Stomach (tissue), 9 donors: ENCODE measurements around the gene COL3A1. TPM values are rescaled to one million over a fixed set of nuclear protein-coding genes. Genes with fewer than 3 reads are reported as not detected.

Experiments
- DNase-seq, 2 donors: peaks; one replicate each; pipeline versions ENCODE4 v3.0.0 to v3.0.0-alpha.2; 2013 to 2019
- H3K27ac ChIP-seq, 5 donors: fragments of 200-600 bp in 4 of 5; sonication (generic) in 4 of 5; one replicate each; pipeline ENCODE4 v1.5.1; 2013 to 2019; ENCODE audit warnings: mild to moderate bottlenecking in 1 of 5, moderate library complexity in 1 of 5
- H3K27me3 ChIP-seq, 3 donors: fragments of 200-600 bp; sonication (generic); one replicate each; pipeline ENCODE4 v1.5.1; 2017 to 2019; ENCODE audit warnings: mixed run types in 1 of 3
- H3K36me3 ChIP-seq, 4 donors: fragments of 200-600 bp; sonication (generic); 1 replicate in 3 of 4; 2 replicates in 1 of 4; pipeline ENCODE4 v1.5.1; 2016 to 2019
- H3K4me1 ChIP-seq, 4 donors: fragments of 200-600 bp; sonication (generic); one replicate each; pipeline ENCODE4 v1.5.1; 2016 to 2019
- H3K4me3 ChIP-seq, 4 donors: fragments of 200-600 bp; sonication (generic) in 3 of 4; one replicate each; pipeline ENCODE4 v1.5.1; 2016 to 2019; ENCODE audit warnings: mild to moderate bottlenecking in 1 of 4
- H3K9me3 ChIP-seq, 4 donors: fragments of 200-600 bp; sonication (generic); one replicate each; pipeline ENCODE4 v1.5.1; 2016 to 2019
- EP300 ChIP-seq: sonication (generic); formaldehyde crosslinking; IDR thresholded peaks from one replicate; pipeline ENCODE4 v1.6.1; 2017; ENCODE audit warnings: antibody characterized with exemption
- POLR2A ChIP-seq, 4 donors: fragments of 450-650 bp; IDR thresholded peaks; one replicate each; pipeline ENCODE4 v1.6.1; 2016; ENCODE audit warnings: antibody characterized with exemption in 4 of 4, control low read depth in 2 of 4, mild to moderate bottlenecking in 1 of 4, moderate library complexity in 1 of 4
- POLR2AphosphoS5 ChIP-seq, 3 donors: sonication (generic); formaldehyde crosslinking; IDR thresholded peaks; one replicate each; pipeline ENCODE4 v1.6.1; 2016; ENCODE audit warnings: antibody characterized with exemption in 3 of 3
- WGBS, 5 donors: extraction: QIAGEN DNeasy Blood & Tissue Kit in 3 of 5; methylation state at CpG; one replicate each; pipeline versions ENCODE4 v1.1.5 to v1.1.7; 2013 to 2018; 5-methylcytosine and 5-hydroxymethylcytosine counted together
- intact Hi-C: fragments of 100-400 bp; cut with DNase I; formaldehyde crosslinking; loops from one replicate; pipeline ENCODE4 v1.15.1; 2023; ENCODE audit warnings: low total_unique reads
- polyA plus RNA-seq, 3 donors: library from polyadenylated mRNA; stranded (reverse); fragments of 200-250 nt; gene quantifications; one replicate each; pipeline ENCODE4 v1.2.3, GENCODE V29; 2013
- total RNA-seq, 5 donors: library from RNA; depleted of rRNA; stranded (reverse); fragments of >200 nt; gene quantifications; one replicate each; pipeline versions ENCODE4 v1.1.0 to v1.2.3, GENCODE V29; 2014 to 2016
- TF ChIP-seq, protein P1 (sequence below), 7 experiments: fragments of 450-650 bp in 4 of 7; fragments of 200-600 bp in 3 of 7; sonication (generic) in 3 of 7; IDR thresholded peaks; one replicate each; pipeline ENCODE4 v1.5.1; 2016 to 2019; ENCODE audit warnings: antibody characterized with exemption in 7 of 7, control low read depth in 2 of 7, mild to moderate bottlenecking in 1 of 7
- donor health status: healthy with polysubstance abuse.
- donor health status: Bipolar disorder and iron deficiency.
- donor health status: healthy.

The COL3A1 gene
- total and polyA plus RNA-seq, 8 donors = 60.7 to 7,728 (median 145) TPM

DNA sequence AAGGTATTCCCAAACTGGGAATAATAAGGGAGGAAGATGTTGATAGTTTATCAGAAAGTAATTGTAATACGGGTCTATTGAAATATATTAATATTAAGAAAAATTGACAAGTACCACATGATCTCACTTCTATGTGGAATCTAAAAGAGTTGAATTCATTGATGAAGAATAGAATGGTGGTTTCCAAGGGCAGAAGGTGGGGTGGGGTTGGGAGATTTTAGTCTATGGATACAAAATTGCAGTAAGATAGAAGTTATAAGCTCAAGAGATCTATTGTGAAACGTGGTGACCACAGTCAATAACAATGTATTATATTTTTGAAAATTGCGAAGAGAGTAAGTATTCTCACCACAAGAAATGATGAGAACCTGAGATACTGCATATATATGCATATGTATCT is 38.9 kb downstream of the COL3A1 start:
- peaks cover 0 to 36% (median 26%) of the 10 kb centered on the region in 4 donors for H3K36me3 ChIP-seq
- H3K9me3 ChIP-seq = no peaks in the 10 kb centered on the region
- peaks cover 0 to 34% (median 3%) of the 10 kb centered on the region in 4 donors for H3K4me1 ChIP-seq
- TF ChIP-seq, protein P1, sequence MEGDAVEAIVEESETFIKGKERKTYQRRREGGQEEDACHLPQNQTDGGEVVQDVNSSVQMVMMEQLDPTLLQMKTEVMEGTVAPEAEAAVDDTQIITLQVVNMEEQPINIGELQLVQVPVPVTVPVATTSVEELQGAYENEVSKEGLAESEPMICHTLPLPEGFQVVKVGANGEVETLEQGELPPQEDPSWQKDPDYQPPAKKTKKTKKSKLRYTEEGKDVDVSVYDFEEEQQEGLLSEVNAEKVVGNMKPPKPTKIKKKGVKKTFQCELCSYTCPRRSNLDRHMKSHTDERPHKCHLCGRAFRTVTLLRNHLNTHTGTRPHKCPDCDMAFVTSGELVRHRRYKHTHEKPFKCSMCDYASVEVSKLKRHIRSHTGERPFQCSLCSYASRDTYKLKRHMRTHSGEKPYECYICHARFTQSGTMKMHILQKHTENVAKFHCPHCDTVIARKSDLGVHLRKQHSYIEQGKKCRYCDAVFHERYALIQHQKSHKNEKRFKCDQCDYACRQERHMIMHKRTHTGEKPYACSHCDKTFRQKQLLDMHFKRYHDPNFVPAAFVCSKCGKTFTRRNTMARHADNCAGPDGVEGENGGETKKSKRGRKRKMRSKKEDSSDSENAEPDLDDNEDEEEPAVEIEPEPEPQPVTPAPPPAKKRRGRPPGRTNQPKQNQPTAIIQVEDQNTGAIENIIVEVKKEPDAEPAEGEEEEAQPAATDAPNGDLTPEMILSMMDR (IDR thresholded peaks at IDR 0.05) = no peak
- TF ChIP-seq POLR2A (IDR thresholded peaks at IDR 0.05) (no peak), EP300 (no peak), POLR2AphosphoS5 (IDR thresholded peaks at IDR 0.05) (no peak)
- no peak overlapping the region for H3K27ac ChIP-seq
- H3K4me3 ChIP-seq = no peak overlapping the region
- no peak for DNase-seq
- intact Hi-C loops = no loop called here
- 73 to 90% (median 83%) methylated on average over 3 of the region's 3 CpGs for WGBS, 5 donors
- H3K27me3 ChIP-seq = no peaks in the 10 kb centered on the region

DNA sequence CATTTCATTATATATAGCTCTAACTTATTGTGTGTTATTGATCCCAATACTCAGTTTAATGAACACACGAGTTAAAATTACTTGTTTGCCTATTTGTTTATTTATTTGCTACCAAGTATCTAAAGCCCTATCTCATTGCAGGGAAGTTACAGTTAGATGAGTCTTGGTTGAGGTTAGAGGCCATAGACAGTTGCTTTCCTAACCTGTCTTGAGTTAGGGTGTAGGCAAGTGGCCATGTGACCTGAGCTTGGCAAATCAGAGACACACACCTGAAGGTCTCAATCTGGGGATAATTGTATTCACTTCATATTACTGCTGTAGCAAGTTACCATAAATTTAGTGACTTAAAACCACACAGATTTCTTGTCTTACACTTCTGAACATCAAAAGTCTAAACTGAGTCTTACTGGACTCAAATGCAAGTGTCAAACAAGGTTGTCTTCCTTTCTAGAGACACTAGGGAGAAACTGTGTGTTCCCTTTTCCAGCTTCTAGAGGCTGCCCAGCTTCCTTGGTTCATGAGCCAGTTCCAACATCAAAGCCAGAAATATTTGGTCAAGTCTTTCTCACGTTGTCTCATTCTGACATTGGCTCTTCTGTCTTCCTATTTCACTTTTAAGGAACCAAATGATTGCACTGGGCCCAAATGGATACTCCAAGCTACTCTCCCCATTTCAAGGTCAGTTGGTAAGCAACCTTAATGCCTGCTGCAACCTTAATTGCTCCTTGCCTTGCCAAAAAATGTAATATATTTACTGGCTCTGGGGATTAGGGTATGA is 39.7 kb downstream of the COL3A1 start:
- no peaks in the 10 kb centered on the region for H3K9me3 ChIP-seq
- intact Hi-C loops = no loop called here
- peaks cover 0 to 25% (median 3%) of the 10 kb centered on the region in 4 donors for H3K4me1 ChIP-seq
- no peak for TF ChIP-seq EP300
- no peak for TF ChIP-seq POLR2AphosphoS5 (IDR thresholded peaks at IDR 0.05)
- TF ChIP-seq, protein P1 (IDR thresholded peaks at IDR 0.05) = no peak
- TF ChIP-seq POLR2A (IDR thresholded peaks at IDR 0.05) = no peak
- H3K36me3 ChIP-seq = peaks cover 0 to 28% (median 18%) of the 10 kb centered on the region in 4 donors
- 56 to 75% (median 70%) methylated on average over 2 of the region's 2 CpGs for WGBS, 5 donors
- peak overlapping the region in 4 of 5 donors; percentile 5 to 68 (median 57) for H3K27ac ChIP-seq
- DNase-seq = no peak
- H3K4me3 ChIP-seq = no peak overlapping the region
- no peaks in the 10 kb centered on the region for H3K27me3 ChIP-seq

DNA sequence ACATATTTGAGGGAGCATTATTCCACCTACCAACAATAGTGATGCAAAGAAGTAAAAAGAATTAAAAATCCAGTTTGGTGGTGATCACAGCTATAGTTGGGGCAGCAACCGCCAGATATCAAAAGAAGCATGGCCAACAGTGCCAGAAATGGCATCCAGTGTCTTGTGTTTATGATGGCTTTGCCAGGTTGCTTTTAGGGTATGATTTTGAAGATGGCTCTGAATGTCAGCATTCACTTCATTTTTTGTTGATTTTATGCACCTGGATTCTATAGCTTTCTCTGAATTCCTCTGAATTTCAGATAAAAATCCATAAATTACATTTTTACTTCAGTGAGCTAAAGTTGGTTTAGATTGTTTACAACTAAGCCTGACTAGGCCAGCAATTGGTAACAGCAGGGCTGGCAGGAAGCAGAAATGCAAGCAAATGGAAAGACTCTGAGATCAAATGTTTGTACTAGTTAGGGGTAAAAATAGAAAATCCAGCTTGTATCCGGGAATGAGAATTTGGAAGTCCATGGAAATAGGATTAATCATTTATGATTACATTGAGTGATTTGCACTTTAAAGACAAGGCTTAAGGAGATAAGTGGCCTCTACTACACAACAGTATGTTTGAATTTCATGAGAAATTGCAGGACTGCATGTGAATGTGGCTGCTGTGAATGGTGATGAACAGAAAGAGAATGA is 40.4 kb downstream of the COL3A1 start:
- TF ChIP-seq POLR2A (IDR thresholded peaks at IDR 0.05) (no peak), POLR2AphosphoS5 (IDR thresholded peaks at IDR 0.05) (peak in 1 of 3 donors; percentile 39), EP300 (no peak)
- TF ChIP-seq, protein P1 (IDR thresholded peaks at IDR 0.05) = no peak
- peak overlapping the region in 4 of 5 donors; percentile 42 to 68 (median 57) for H3K27ac ChIP-seq
- peak in 1 of 2 donors; percentile 64 for DNase-seq
- no peaks in the 10 kb centered on the region for H3K9me3 ChIP-seq
- H3K27me3 ChIP-seq = no peaks in the 10 kb centered on the region
- 37 to 55% (median 43%) methylated on average over 2 of the region's 2 CpGs for WGBS, 5 donors
- peaks cover 0 to 25% (median 3%) of the 10 kb centered on the region in 4 donors for H3K4me1 ChIP-seq
- H3K4me3 ChIP-seq = no peak overlapping the region
- intact Hi-C loops = no loop called here
- H3K36me3 ChIP-seq = peaks cover 0 to 22% (median 13%) of the 10 kb centered on the region in 4 donors

DNA sequence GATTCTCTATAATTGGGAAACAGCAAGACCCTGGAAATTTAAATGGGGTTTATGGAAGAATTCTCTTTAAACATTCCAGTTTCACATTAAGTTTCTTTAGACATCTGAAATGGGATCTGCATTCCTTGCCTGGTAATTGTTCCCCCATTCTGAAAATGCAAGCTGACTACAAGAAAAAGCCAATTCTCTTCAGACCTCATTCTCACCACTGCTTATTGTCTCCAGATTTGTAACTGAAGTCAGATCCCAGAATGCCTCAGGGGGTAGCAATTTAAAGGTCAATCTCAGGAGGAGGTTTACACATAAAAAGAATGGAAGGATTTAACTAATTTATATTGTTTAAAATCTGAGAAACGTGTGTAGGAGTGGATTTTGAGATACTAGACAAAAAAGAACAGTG is 41.2 kb downstream of the COL3A1 start:
- H3K4me3 ChIP-seq = no peak overlapping the region
- no peak for TF ChIP-seq EP300
- TF ChIP-seq, protein P1 (IDR thresholded peaks at IDR 0.05) = no peak
- no peak for TF ChIP-seq POLR2A (IDR thresholded peaks at IDR 0.05)
- DNase-seq = no peak
- no peaks in the 10 kb centered on the region for H3K27me3 ChIP-seq
- peaks cover 0 to 24% (median 3%) of the 10 kb centered on the region in 4 donors for H3K4me1 ChIP-seq
- peak overlapping the region in 2 of 5 donors; percentile 56 to 68 for H3K27ac ChIP-seq
- H3K36me3 ChIP-seq = peaks cover 0 to 15% (median 9%) of the 10 kb centered on the region in 4 donors
- H3K9me3 ChIP-seq = no peaks in the 10 kb centered on the region
- intact Hi-C loops = no loop called here
- 33 to 54% (median 42%) methylated on average over 1 of the region's 1 CpG for WGBS, 5 donors
